Measurements from ENCODE around the gene MTMR12.

GRCh38 chr5:32231929-32232328 is 80.8 kb downstream of the MTMR12 start:
- TF ChIP-seq CTCF (conservative IDR thresholded peaks at IDR 0.05) (no peak), EZH2 (IDR thresholded peaks at IDR 0.05; ENCODE audit: low read depth) (no peak)
